HEK293T (cell line): ENCODE measurements around the gene SLC35A2.

Experiments used
- ARNT ChIP-seq: fragments of 450-650 bp; IDR thresholded peaks from 2 replicates; pipeline ENCODE4 v1.6.1; 2017; ENCODE audit warnings: mild to moderate bottlenecking
- BHLHE40 ChIP-seq: fragments of 450-650 bp; IDR thresholded peaks from 2 replicates; pipeline ENCODE4 v1.6.1; 2016; ENCODE audit warnings: mild to moderate bottlenecking, moderate library complexity, borderline replicate concordance
- ELF4 ChIP-seq: fragments of 450-650 bp; IDR thresholded peaks from 2 replicates; pipeline ENCODE4 v1.6.1; 2017; ENCODE audit warnings: antibody characterized with exemption
- FOXA1 ChIP-seq: fragments of 450-650 bp; IDR thresholded peaks from 2 replicates; pipeline ENCODE4 v1.6.1; 2016; ENCODE audit warnings: mild to moderate bottlenecking
- FOXM1 ChIP-seq: fragments of 450-650 bp; IDR thresholded peaks from 2 replicates; pipeline ENCODE4 v1.6.1; 2017; ENCODE audit warnings: mild to moderate bottlenecking, borderline replicate concordance
- HDGF ChIP-seq: fragments of 450-650 bp; IDR thresholded peaks from 2 replicates; pipeline ENCODE4 v1.6.1; 2017; ENCODE audit warnings: antibody characterized with exemption, borderline replicate concordance
- SP1 ChIP-seq: fragments of 450-650 bp; IDR thresholded peaks from 2 replicates; pipeline ENCODE4 v1.6.1; 2017
- TARDBP ChIP-seq: fragments of 450-650 bp; IDR thresholded peaks from 2 replicates; pipeline ENCODE4 v1.6.1; 2016
- ZNF384 ChIP-seq: fragments of 450-650 bp; IDR thresholded peaks from 2 replicates; pipeline ENCODE4 v1.6.1; 2016

DNA sequence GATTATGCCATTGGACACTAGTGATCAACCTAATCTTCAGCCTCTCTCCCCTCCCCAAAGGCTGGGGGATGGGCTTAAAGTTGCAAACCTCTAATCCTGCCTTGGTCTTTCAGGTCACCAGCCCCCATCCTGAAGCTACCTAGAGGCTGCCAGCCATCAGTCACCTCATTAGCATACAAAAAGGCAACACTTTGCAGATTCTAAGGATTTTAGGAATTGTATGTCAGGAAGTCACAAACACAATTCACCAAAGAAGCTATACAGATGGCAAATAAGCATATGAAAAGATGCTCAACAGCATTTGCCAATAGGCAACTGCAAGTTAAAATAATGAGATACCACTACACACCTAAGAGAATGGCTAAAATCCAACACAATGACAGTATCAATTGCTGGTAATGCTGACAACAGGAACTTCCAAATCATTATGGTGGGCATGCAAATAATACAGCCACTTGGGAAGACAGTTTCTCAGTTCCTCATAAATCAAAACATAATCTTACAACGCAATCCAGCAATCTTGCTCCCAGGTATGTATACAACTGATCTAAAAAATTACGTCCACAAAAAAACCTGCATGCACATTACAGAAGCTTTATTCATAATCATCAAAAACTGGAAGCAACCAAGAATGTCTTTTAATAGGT is 16.4 kb upstream of the SLC35A2 start:
- TF ChIP-seq ZNF384 (no peak), ARNT (no peak), FOXA1 (no peak), ELF4 (no peak), FOXM1 (no peak), HDGF (no peak), BHLHE40 (no peak), SP1 (no peak), TARDBP (no peak)
